ENCODE results near the gene MS4A3. TPM values are rescaled to one million over a fixed set of nuclear protein-coding genes. Genes with fewer than 3 reads are reported as not detected.
"Not testable (repeated sequence)": the region's sequence is repeated elsewhere in the genome, so short reads cannot be mapped to it uniquely, and the experiment has no call there.

Gene MS4A3
- total RNA-seq (2014; rRNA removed; shearing (Covaris generic)) (not detected in 2 replicates), polyA plus RNA-seq (2016; fragmentation: Nextera tagmentation; extraction: Ambion mirVana) (not detected in 2 replicates)

GRCh38 chr11:60056349-60056969, at the start of gene MS4A3:
MS4A3 (plus strand) TSS chr11:60056665; CDS start chr11:60061161, 4,496 bp downstream.
- in situ Hi-C loops (cut with MboI) = no loop called here
- no peaks in the 10 kb centered on the region for H3K79me2 ChIP-seq (ENCODE audit: insufficient read depth)
- 31 to 40% methylated on average over 8 of the region's 8 CpGs for WGBS, 2 experiments (ENCODE audit: low coverage in 1 of 2, low lambda C conversion rate in 2 of 2, missing lambda C conversion rate in 2 of 2)
- H3K4me1 ChIP-seq (ENCODE audit: insufficient read depth) = no peaks in the 10 kb centered on the region
- H3K4me3 ChIP-seq = no peak within 1 kb of the TSS
- H3K9ac ChIP-seq = no peak within 1 kb of the TSS
- no peak for DNase-seq
- no peaks in the 10 kb centered on the region for H4K20me1 ChIP-seq (ENCODE audit: insufficient read depth)
- TF ChIP-seq EZH2phosphoT487 (IDR thresholded peaks at IDR 0.05; ENCODE audit: insufficient read depth, low read depth) (no peak), EZH2 (IDR thresholded peaks at IDR 0.05; ENCODE audit: insufficient read depth, poor library complexity, severe bottlenecking) (no peak)
- peaks cover 3% of the 10 kb centered on the region for H3K9me3 ChIP-seq (ENCODE audit: low read depth)
- no peaks in the 10 kb centered on the region for H3K27me3 ChIP-seq (replicated peaks; ENCODE audit: insufficient read depth)
- no peaks in the 10 kb centered on the region for H3K36me3 ChIP-seq (ENCODE audit: low read depth)
- H3K27ac ChIP-seq = no peak within 1 kb of the TSS
- no peak within 1 kb of the TSS for H3K4me2 ChIP-seq (ENCODE audit: unreplicated experiment)
- H3F3A ChIP-seq (ENCODE audit: insufficient read depth) = no peaks in the 10 kb centered on the region
- no peak within 1 kb of the TSS for H2AFZ ChIP-seq
- H3K9me2 ChIP-seq (ENCODE audit: insufficient read depth) = no peaks in the 10 kb centered on the region

- Histone ChIP-seq H3K9ac (no peak within 1 kb of the TSS), H3K9me3 (ENCODE audit: low read depth) (no peaks in the 10 kb centered on the region), H3K36me3 (ENCODE audit: low read depth) (no peaks in the 10 kb centered on the region), H3K4me3 (no peak within 1 kb of the TSS), H3K4me1 (ENCODE audit: insufficient read depth) (no peaks in the 10 kb centered on the region), H3K4me2 (ENCODE audit: unreplicated experiment) (no peak within 1 kb of the TSS), H3F3A (ENCODE audit: insufficient read depth) (no peaks in the 10 kb centered on the region), H2AFZ (no peak within 1 kb of the TSS), H3K79me2 (ENCODE audit: insufficient read depth) (no peaks in the 10 kb centered on the region), H3K27ac (no peak within 1 kb of the TSS), H3K9me2 (ENCODE audit: insufficient read depth) (no peaks in the 10 kb centered on the region), H3K27me3 (replicated peaks; ENCODE audit: insufficient read depth) (no peaks in the 10 kb centered on the region), H4K20me1 (ENCODE audit: insufficient read depth) (no peaks in the 10 kb centered on the region)
- TF ChIP-seq EZH2 (IDR thresholded peaks at IDR 0.05; ENCODE audit: insufficient read depth, poor library complexity, severe bottlenecking) = no peak
- TF ChIP-seq EZH2phosphoT487 (IDR thresholded peaks at IDR 0.05; ENCODE audit: insufficient read depth, low read depth) = no peak
- no peak for DNase-seq
- in situ Hi-C loops (cut with MboI) = no loop called here
- 35 to 50% methylated on average over 1 of the region's 1 CpG for WGBS, 2 experiments (ENCODE audit: low coverage in 1 of 2, low lambda C conversion rate in 2 of 2, missing lambda C conversion rate in 2 of 2)
Measured at GRCh38 chr11:60016881-60017280, 39.6 kb upstream of the MS4A3 start, which contains the start of gene OOSP4B. OOSP4B (plus strand) TSS chr11:60017181.

- no peaks in the 10 kb centered on the region for H3K79me2 ChIP-seq (ENCODE audit: insufficient read depth)
- no peak for DNase-seq
- in situ Hi-C loops (cut with MboI) = no loop called here
- H3K4me3 ChIP-seq = no peak overlapping the region
- TF ChIP-seq EZH2 (IDR thresholded peaks at IDR 0.05; ENCODE audit: insufficient read depth, poor library complexity, severe bottlenecking) = no peak
- no peak for TF ChIP-seq EZH2phosphoT487 (IDR thresholded peaks at IDR 0.05; ENCODE audit: insufficient read depth, low read depth)
- no peaks in the 10 kb centered on the region for H3K27me3 ChIP-seq (replicated peaks; ENCODE audit: insufficient read depth)
- no peak overlapping the region for H2AFZ ChIP-seq
- 23% methylated on average over 8 of the region's 8 CpGs for WGBS, 2 experiments (ENCODE audit: low coverage in 1 of 2, low lambda C conversion rate in 2 of 2, missing lambda C conversion rate in 2 of 2)
- no peaks in the 10 kb centered on the region for H3K9me3 ChIP-seq (ENCODE audit: low read depth)
- H3K9ac ChIP-seq = no peak overlapping the region
- H4K20me1 ChIP-seq (ENCODE audit: insufficient read depth) = no peaks in the 10 kb centered on the region
- H3F3A ChIP-seq (ENCODE audit: insufficient read depth) = no peaks in the 10 kb centered on the region
- H3K4me1 ChIP-seq (ENCODE audit: insufficient read depth) = no peaks in the 10 kb centered on the region
- H3K9me2 ChIP-seq (ENCODE audit: insufficient read depth) = no peaks in the 10 kb centered on the region
- no peak overlapping the region for H3K4me2 ChIP-seq (ENCODE audit: unreplicated experiment)
- no peaks in the 10 kb centered on the region for H3K36me3 ChIP-seq (ENCODE audit: low read depth)
- no peak overlapping the region for H3K27ac ChIP-seq
Measured at GRCh38 chr11:60018058-60018457, 38.4 kb upstream of the MS4A3 start.

GRCh38 chr11:60020376-60020775, 36.1 kb upstream of the MS4A3 start:
- H3K9ac ChIP-seq; H3K4me2 ChIP-seq (ENCODE audit: unreplicated experiment); H3F3A ChIP-seq (ENCODE audit: insufficient read depth); H3K4me1 ChIP-seq (ENCODE audit: insufficient read depth); H3K9me2 ChIP-seq (ENCODE audit: insufficient read depth); H3K36me3 ChIP-seq (ENCODE audit: low read depth); in situ Hi-C loops (cut with MboI); H3K27me3 ChIP-seq (replicated peaks; ENCODE audit: insufficient read depth); H4K20me1 ChIP-seq (ENCODE audit: insufficient read depth); H3K79me2 ChIP-seq (ENCODE audit: insufficient read depth); H3K4me3 ChIP-seq; H2AFZ ChIP-seq; H3K27ac ChIP-seq; H3K9me3 ChIP-seq (ENCODE audit: low read depth); DNase-seq: not testable (repeated sequence)
- WGBS, 2 experiments (ENCODE audit: low coverage in 1 of 2, low lambda C conversion rate in 2 of 2, missing lambda C conversion rate in 2 of 2) = 34 to 63% methylated on average over 15 to 27 of the region's 27 CpGs

Measured in GM23248 (cell line).